Caco-2 (cell line): Measurements from ENCODE around the gene LRRC4C. TPM values are rescaled to one million over a fixed set of nuclear protein-coding genes. Genes with fewer than 3 reads are reported as not detected.

Experiments used
- BruUV-seq: library from RNA; stranded (reverse); fragments of 400-500 nt; replicated peaks from 2 replicates; lab custom pipeline; 2021; lab: Mats Ljungman, UMichigan
- CTCF ChIA-PET: fragments of 300-600 bp; sonication (Branson Sonifier 250); formaldehyde crosslinking; loops from one replicate; lab custom pipeline; 2022; ENCODE audit warnings: antibody characterized with exemption; lab: Charles Lee
- POLR2A ChIA-PET: fragments of 300-600 bp; sonication (Branson Sonifier 250); formaldehyde crosslinking; loops from one replicate; lab custom pipeline; 2022; ENCODE audit warnings: antibody characterized with exemption; lab: Charles Lee
- DNase-seq, 2 experiments: peaks; one replicate each; pipeline versions ENCODE4 v3.0.0 to v3.0.0-alpha.2; 2020 to 2022
- H3K27me3 ChIP-seq: replicated peaks from 2 replicates; pipeline ENCODE4 v1.6.0; 2011; ENCODE audit warnings: low read length; ENCODE audit not compliant: control insufficient read depth, insufficient read depth
- H3K36me3 ChIP-seq: 2 replicates; pipeline ENCODE4 v1.5.1; 2011; ENCODE audit warnings: low read length; ENCODE audit not compliant: control insufficient read depth, insufficient read depth
- H3K4me1 ChIP-seq: fragments of 250-450 bp; sonication (Bioruptor Pico); 2 replicates; pipeline ENCODE4 v1.5.1; 2020; ENCODE audit warnings: mild to moderate bottlenecking
- H3K4me3 ChIP-seq: 2 replicates; pipeline ENCODE4 v1.5.1; 2011; ENCODE audit warnings: low read depth, mild to moderate bottlenecking, control low read depth, low read length
- H3K9me3 ChIP-seq: fragments of 250-450 bp; sonication (Bioruptor Pico); 2 replicates; pipeline ENCODE4 v1.5.1; 2020; ENCODE audit warnings: mild to moderate bottlenecking, moderate library complexity
- H3K27ac Mint-ChIP-seq: one replicate; pipeline ENCODE4 v1.8.0; 2022; ENCODE audit warnings: mixed read lengths; ENCODE audit not compliant: unreplicated experiment
- H3K27me3 Mint-ChIP-seq: one replicate; pipeline ENCODE4 v1.8.0; 2022; ENCODE audit warnings: mixed read lengths; ENCODE audit not compliant: insufficient read depth, unreplicated experiment
- H3K36me3 Mint-ChIP-seq: one replicate; pipeline ENCODE4 v1.8.0; 2022; ENCODE audit warnings: mild to moderate bottlenecking, mixed read lengths; ENCODE audit not compliant: insufficient read depth, unreplicated experiment
- H3K4me1 Mint-ChIP-seq: one replicate; pipeline ENCODE4 v1.8.0; 2022; ENCODE audit warnings: low read depth, mixed read lengths; ENCODE audit not compliant: unreplicated experiment
- H3K4me3 Mint-ChIP-seq: one replicate; pipeline ENCODE4 v1.8.0; 2022; ENCODE audit warnings: mild to moderate bottlenecking, moderate library complexity, mixed read lengths; ENCODE audit not compliant: unreplicated experiment
- H3K9me3 Mint-ChIP-seq: one replicate; pipeline ENCODE4 v1.8.0; 2022; ENCODE audit warnings: mixed read lengths; ENCODE audit not compliant: unreplicated experiment
- CTCF ChIP-seq, 2 experiments: fragments of 200-600 bp in 1 of 2; IDR thresholded peaks; 1 replicate in 1 of 2; 2 replicates in 1 of 2; pipeline versions ENCODE4 v1.5.1 to v1.8.0; 2011 to 2022; ENCODE audit warnings: antibody characterized with exemption in 1 of 2, control low read depth in 1 of 2, inconsistent platforms in 1 of 2, low read depth in 1 of 2, low read length in 1 of 2, mild to moderate bottlenecking in 1 of 2, moderate library complexity in 1 of 2; ENCODE audit not compliant: insufficient read depth in 1 of 2, severe bottlenecking in 1 of 2, unreplicated experiment in 1 of 2
- intact Hi-C: fragments of 100-400 bp; cut with micrococcal nuclease; formaldehyde crosslinking; loops from one replicate; pipeline ENCODE4 v1.10.0; 2022; ENCODE audit not compliant: unreplicated experiment
- total RNA-seq: library from RNA; stranded (reverse); gene quantifications from 2 replicates; pipeline ENCODE4 v1.2.3, GENCODE V29; 2022

The LRRC4C gene
- total RNA-seq, 1 experiment from 2014 or later, result not detected

GRCh38 chr11:41119484-41119883, 340.0 kb downstream of the LRRC4C start:
- H3K4me3 ChIP-seq, result no peak overlapping the region
- no peak for TF ChIP-seq CTCF (IDR thresholded peaks at IDR 0.05; ENCODE audit: insufficient read depth in 1 of 2, low read depth in 1 of 2, low read length in 1 of 2, severe bottlenecking in 1 of 2, unreplicated experiment in 1 of 2)
- no peaks in the 10 kb centered on the region for H3K27me3 ChIP-seq
- no peaks in the 10 kb centered on the region for H3K4me1 Mint-ChIP-seq
- POLR2A ChIA-PET, result no interaction called here
- H3K36me3 Mint-ChIP-seq, result no peaks in the 10 kb centered on the region
- no peaks in the 10 kb centered on the region for H3K36me3 ChIP-seq
- H3K4me1 ChIP-seq, result no peaks in the 10 kb centered on the region
- no peak overlapping the region for H3K27ac Mint-ChIP-seq
- no TSS peak for BruUV-seq
- H3K9me3 ChIP-seq, result no peaks in the 10 kb centered on the region
- no peaks in the 10 kb centered on the region for H3K27me3 Mint-ChIP-seq
- DNase-seq, result no peak
- H3K4me3 Mint-ChIP-seq, result no peak overlapping the region
- H3K9me3 Mint-ChIP-seq, result no peaks in the 10 kb centered on the region
- intact Hi-C loops, result no loop called here
- CTCF ChIA-PET, result no interaction called here

DNA sequence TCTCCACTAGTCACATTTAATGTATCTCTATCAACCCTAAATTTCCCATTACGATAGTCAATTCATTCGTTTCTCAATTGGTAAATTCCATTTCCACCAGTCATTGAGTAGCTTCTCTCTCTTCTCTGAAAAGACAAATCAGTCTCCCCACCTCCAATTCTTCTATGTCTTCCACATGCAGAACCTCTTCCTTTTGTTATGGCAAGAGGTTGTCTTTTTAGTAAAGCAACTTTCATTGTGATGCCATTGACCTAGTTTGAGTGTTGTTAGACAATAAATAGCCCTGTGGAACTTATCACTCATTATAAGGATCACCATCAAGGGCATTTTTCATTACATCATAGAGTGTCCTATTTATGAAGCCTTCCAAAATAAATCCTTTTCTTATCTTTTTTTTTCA, 340.9 kb downstream of the LRRC4C start:
- no peaks in the 10 kb centered on the region for H3K4me1 Mint-ChIP-seq

DNA sequence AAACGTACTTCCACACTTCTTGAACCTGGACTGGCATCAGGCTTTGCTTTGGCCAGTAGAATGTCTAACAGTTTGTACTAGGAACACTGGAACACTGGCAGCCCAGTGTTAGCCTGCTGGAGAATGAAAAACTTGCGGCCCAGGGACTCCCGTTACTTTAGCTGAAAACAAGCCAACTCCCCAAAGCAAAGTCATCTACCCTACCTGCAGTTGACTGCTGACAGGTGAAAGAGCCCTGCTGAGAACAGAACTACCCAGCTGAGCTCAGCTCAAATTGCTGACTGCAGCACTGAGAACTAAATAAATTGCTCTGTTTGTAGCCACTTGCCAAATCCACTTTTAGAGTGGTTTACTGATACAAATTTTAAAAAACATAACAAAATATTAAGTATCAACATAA, 342.5 kb downstream of the LRRC4C start:
- H3K4me3 Mint-ChIP-seq, result no peak overlapping the region
- Histone ChIP-seq H3K4me1 (no peaks in the 10 kb centered on the region), H3K27me3 (no peaks in the 10 kb centered on the region), H3K36me3 (no peaks in the 10 kb centered on the region), H3K4me3 (no peak overlapping the region), H3K9me3 (no peaks in the 10 kb centered on the region)
- no peaks in the 10 kb centered on the region for H3K9me3 Mint-ChIP-seq
- CTCF ChIA-PET, result no interaction called here
- H3K27ac Mint-ChIP-seq, result no peak overlapping the region
- no TSS peak for BruUV-seq
- TF ChIP-seq CTCF (IDR thresholded peaks at IDR 0.05; ENCODE audit: insufficient read depth in 1 of 2, low read depth in 1 of 2, low read length in 1 of 2, severe bottlenecking in 1 of 2, unreplicated experiment in 1 of 2), result no peak
- intact Hi-C loops, result no loop called here
- peaks cover 4% of the 10 kb centered on the region for H3K27me3 Mint-ChIP-seq
- DNase-seq, result no peak
- H3K4me1 Mint-ChIP-seq, result no peaks in the 10 kb centered on the region
- H3K36me3 Mint-ChIP-seq, result no peaks in the 10 kb centered on the region
- POLR2A ChIA-PET, result no interaction called here

More for the DNA sequence above, 340.9 kb downstream of the LRRC4C start:
- H3K36me3 ChIP-seq, result no peaks in the 10 kb centered on the region
- H3K4me1 ChIP-seq, result no peaks in the 10 kb centered on the region
- TF ChIP-seq CTCF (IDR thresholded peaks at IDR 0.05; ENCODE audit: insufficient read depth in 1 of 2, low read depth in 1 of 2, low read length in 1 of 2, severe bottlenecking in 1 of 2, unreplicated experiment in 1 of 2), result no peak
- H3K27me3 ChIP-seq, result no peaks in the 10 kb centered on the region
- BruUV-seq, result no TSS peak
- Mint-ChIP-seq H3K36me3 (no peaks in the 10 kb centered on the region), H3K4me3 (no peak overlapping the region), H3K9me3 (no peaks in the 10 kb centered on the region), H3K27ac (no peak overlapping the region), H3K27me3 (peaks cover 2% of the 10 kb centered on the region)
- ChIA-PET POLR2A (no interaction called here), CTCF (no interaction called here)
- no peak for DNase-seq
- H3K4me3 ChIP-seq, result no peak overlapping the region
- intact Hi-C loops, result no loop called here
- no peaks in the 10 kb centered on the region for H3K9me3 ChIP-seq
